Hepatocyte (in vitro differentiated cells): ENCODE measurements around the gene CD44. TPM values are rescaled to one million over a fixed set of nuclear protein-coding genes. Genes with fewer than 3 reads are reported as not detected.

Experiments
- DNase-seq: peaks from one replicate; pipeline ENCODE4 v3.0.0-alpha.2; 2016; ENCODE audit warnings: low spot score
- H2AFZ ChIP-seq: fragments of 200-600 bp; sonication (generic); 2 replicates; pipeline ENCODE4 v1.6.0; 2016; ENCODE audit warnings: antibody characterized with exemption, mild to moderate bottlenecking
- H3K27ac ChIP-seq: fragments of 200-600 bp; sonication (generic); 2 replicates; pipeline ENCODE4 v1.5.1; 2016; ENCODE audit warnings: mild to moderate bottlenecking
- H3K27me3 ChIP-seq: fragments of 200-600 bp; sonication (generic); 2 replicates; pipeline ENCODE4 v1.6.1; 2016
- H3K36me3 ChIP-seq: fragments of 200-600 bp; sonication (generic); replicated peaks from 2 replicates; pipeline ENCODE4 v1.5.1; 2016; ENCODE audit warnings: low read depth; ENCODE audit not compliant: insufficient read depth
- H3K4me1 ChIP-seq: fragments of 200-600 bp; sonication (generic); 2 replicates; pipeline ENCODE4 v1.5.1; 2016; ENCODE audit warnings: mild to moderate bottlenecking, moderate library complexity; ENCODE audit not compliant: insufficient read depth
- H3K4me2 ChIP-seq: fragments of 200-600 bp; sonication (generic); 2 replicates; pipeline ENCODE4 v1.6.0; 2016
- H3K4me3 ChIP-seq: fragments of 200-600 bp; sonication (generic); 2 replicates; pipeline ENCODE4 v1.5.1; 2016; ENCODE audit warnings: mild to moderate bottlenecking
- H3K79me2 ChIP-seq: fragments of 200-600 bp; sonication (generic); 2 replicates; pipeline ENCODE4 v1.6.0; 2017; ENCODE audit warnings: mild to moderate bottlenecking
- H3K9me2 ChIP-seq: fragments of 200-600 bp; sonication (generic); replicated peaks from 2 replicates; pipeline ENCODE4 v1.6.0; 2017; ENCODE audit warnings: mild to moderate bottlenecking; ENCODE audit not compliant: insufficient read depth
- H3K9me3 ChIP-seq: fragments of 200-600 bp; sonication (generic); 2 replicates; pipeline ENCODE4 v1.5.1; 2016; ENCODE audit warnings: low read depth, mild to moderate bottlenecking
- H4K20me1 ChIP-seq: fragments of 200-600 bp; sonication (generic); 2 replicates; pipeline ENCODE4 v1.6.0; 2016; ENCODE audit warnings: mild to moderate bottlenecking; ENCODE audit not compliant: insufficient read depth, poor library complexity, severe bottlenecking
- CTCF ChIP-seq: fragments of 200-600 bp; sonication (generic); IDR thresholded peaks from 2 replicates; pipeline ENCODE4 v1.5.1; 2016; ENCODE audit warnings: antibody characterized with exemption, mild to moderate bottlenecking; ENCODE audit not compliant: poor library complexity
- EZH2 ChIP-seq: fragments of 200-600 bp; sonication (generic); IDR thresholded peaks from 2 replicates; pipeline ENCODE4 v1.6.1; 2016; ENCODE audit warnings: antibody characterized with exemption, mild to moderate bottlenecking, borderline replicate concordance
- EZH2phosphoT487 ChIP-seq: fragments of 200-600 bp; sonication (generic); IDR thresholded peaks from one replicate; pipeline ENCODE4 v1.6.1; 2018; ENCODE audit warnings: antibody characterized with exemption, mild to moderate bottlenecking, low read depth, moderate library complexity; ENCODE audit not compliant: unreplicated experiment, severe bottlenecking
- WGBS: methylation state at CpG from one replicate; pipeline ENCODE4 v1.1.6; 2016; ENCODE audit warnings: low lambda C conversion rate; ENCODE audit errors: missing lambda C conversion rate; 5-methylcytosine and 5-hydroxymethylcytosine counted together
- polyA plus RNA-seq: library from polyadenylated mRNA; unstranded; fragments of >200 nt; fragmentation: Nextera tagmentation; extraction: Ambion mirVana; gene quantifications from 2 replicates; pipeline ENCODE4 v1.2.1, GENCODE V29; 2016
- total RNA-seq: library from RNA; depleted of rRNA; stranded (reverse); fragments of >200 nt; gene quantifications from 2 replicates; pipeline ENCODE4 v1.2.3, GENCODE V29; 2014

Gene CD44
- total and polyA plus RNA-seq, 2 experiments from 2014 or later: 17.5 to 29.5 TPM

DNA sequence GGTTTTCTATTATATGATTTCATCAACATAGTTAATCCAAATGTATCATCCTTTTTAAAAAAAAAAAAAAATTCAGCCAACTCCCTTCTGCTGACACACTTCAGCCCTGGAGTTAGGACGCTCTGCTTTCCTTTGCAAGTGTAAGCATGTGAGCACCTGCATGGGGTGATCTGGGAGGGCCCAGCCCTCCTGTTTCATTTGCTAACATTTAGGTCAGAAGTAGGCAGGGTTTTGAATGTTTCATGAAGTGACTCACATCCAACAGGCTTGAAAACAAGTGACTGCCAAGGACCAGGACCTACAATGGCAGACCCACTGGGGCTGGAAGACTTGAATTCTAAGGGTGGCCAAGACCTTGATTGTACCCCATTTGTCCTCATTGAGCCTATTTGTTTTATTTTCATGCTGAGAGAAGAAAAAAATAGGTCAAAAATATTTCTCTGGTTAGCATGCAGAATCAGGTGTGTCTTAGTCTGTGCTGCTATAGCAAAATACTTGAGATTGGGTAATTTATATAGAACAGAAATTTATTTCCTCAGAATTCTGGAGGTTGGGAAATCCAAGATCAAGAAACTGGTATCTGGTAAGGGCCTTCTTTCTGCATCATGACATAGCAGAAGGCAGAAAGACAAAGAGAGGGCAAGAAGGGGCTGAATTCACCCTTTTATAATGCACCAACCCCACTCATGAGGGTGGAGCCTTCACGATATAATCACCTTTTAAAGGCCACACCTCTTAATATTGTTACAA, 137.6 kb downstream of the CD44 start:
- Histone ChIP-seq H3K36me3 (no peaks in the 10 kb centered on the region), H3K27ac (no peak overlapping the region), H3K79me2 (no peaks in the 10 kb centered on the region), H2AFZ (no peak overlapping the region), H3K9me2 (no peaks in the 10 kb centered on the region), H4K20me1 (no peaks in the 10 kb centered on the region), H3K4me3 (no peak overlapping the region), H3K9me3 (no peaks in the 10 kb centered on the region), H3K4me1 (peaks cover 6% of the 10 kb centered on the region), H3K27me3 (no peaks in the 10 kb centered on the region), H3K4me2 (no peak overlapping the region)
- DNase-seq: no peak
- TF ChIP-seq EZH2: no peak
- TF ChIP-seq EZH2phosphoT487: no peak
- no peak for TF ChIP-seq CTCF
- WGBS: 98% methylated on average over 2 of the region's 2 CpGs

- DNase-seq: no peak
- TF ChIP-seq EZH2phosphoT487 (no peak), EZH2 (no peak), CTCF (no peak)
- H2AFZ ChIP-seq: no peak overlapping the region
- H3K4me3 ChIP-seq: no peak overlapping the region
- H3K9me2 ChIP-seq: no peaks in the 10 kb centered on the region
- H3K27ac ChIP-seq: no peak overlapping the region
- H3K36me3 ChIP-seq: no peaks in the 10 kb centered on the region
- H3K4me1 ChIP-seq: peaks cover 6% of the 10 kb centered on the region
- H3K27me3 ChIP-seq: no peaks in the 10 kb centered on the region
- H4K20me1 ChIP-seq: no peaks in the 10 kb centered on the region
- H3K4me2 ChIP-seq: no peak overlapping the region
- H3K79me2 ChIP-seq: no peaks in the 10 kb centered on the region
- no peaks in the 10 kb centered on the region for H3K9me3 ChIP-seq
- 91% methylated on average over 2 of the region's 2 CpGs for WGBS
These were observed 138.9 kb downstream of the CD44 start for GRCh38 chr11:35277827-35278226.

GRCh38 chr11:35280727-35281126, 141.8 kb downstream of the CD44 start:
- Histone ChIP-seq H3K27me3 (no peaks in the 10 kb centered on the region), H3K4me3 (no peak overlapping the region), H3K27ac (no peak overlapping the region), H3K36me3 (no peaks in the 10 kb centered on the region), H3K9me2 (no peaks in the 10 kb centered on the region), H3K9me3 (no peaks in the 10 kb centered on the region), H3K79me2 (no peaks in the 10 kb centered on the region), H3K4me1 (no peaks in the 10 kb centered on the region), H3K4me2 (no peak overlapping the region), H2AFZ (no peak overlapping the region), H4K20me1 (no peaks in the 10 kb centered on the region)
- no peak for DNase-seq
- WGBS: 96% methylated on average over 7 of the region's 7 CpGs
- no peak for TF ChIP-seq EZH2phosphoT487
- no peak for TF ChIP-seq EZH2
- TF ChIP-seq CTCF: no peak
